MM.1S (cell line): ENCODE data around the gene NFAT5.
A peak's percentile ranks its signal among the peaks of the same experiment; 100 is the strongest.

ENCODE experiments used
- DNase-seq: peaks from one replicate; pipeline ENCODE4 v3.0.0-alpha.2; 2015
- H2AFZ ChIP-seq: fragments of 300-600 bp; sonication (generic); 2 replicates; pipeline ENCODE4 v1.6.0; 2016; ENCODE audit warnings: antibody characterized with exemption, low read length
- H3F3A ChIP-seq: fragments of 300-600 bp; sonication (generic); 2 replicates; pipeline ENCODE4 v1.6.1; 2016; ENCODE audit warnings: mild to moderate bottlenecking, antibody characterized with exemption, low read length, moderate library complexity, mixed read lengths; ENCODE audit not compliant: insufficient read depth
- H3K27ac ChIP-seq: fragments of 300-600 bp; sonication (generic); 2 replicates; pipeline ENCODE4 v1.5.1; 2016; ENCODE audit warnings: mild to moderate bottlenecking, low read length
- H3K27me3 ChIP-seq: fragments of 300-600 bp; sonication (generic); replicated peaks from 2 replicates; pipeline ENCODE4 v1.6.0; 2016; ENCODE audit warnings: low read length; ENCODE audit not compliant: insufficient read depth
- H3K36me3 ChIP-seq: fragments of 300-600 bp; sonication (generic); replicated peaks from 2 replicates; pipeline ENCODE4 v1.6.1; 2016; ENCODE audit warnings: mild to moderate bottlenecking, low read length, mixed read lengths; ENCODE audit not compliant: insufficient read depth
- H3K4me1 ChIP-seq: fragments of 300-600 bp; sonication (generic); 2 replicates; pipeline ENCODE4 v1.6.1; 2016; ENCODE audit warnings: low read length, mixed read lengths
- H3K4me2 ChIP-seq: fragments of 300-600 bp; sonication (generic); 2 replicates; pipeline ENCODE4 v1.6.0; 2016; ENCODE audit warnings: low read depth, low read length
- H3K4me3 ChIP-seq: fragments of 300-600 bp; sonication (generic); 2 replicates; pipeline ENCODE4 v1.5.1; 2016; ENCODE audit warnings: low read length, mixed read lengths
- H3K79me2 ChIP-seq: fragments of 300-600 bp; sonication (generic); 2 replicates; pipeline ENCODE4 v1.6.1; 2016; ENCODE audit warnings: mixed run types, low read length, mixed read lengths
- H3K9ac ChIP-seq: fragments of 300-600 bp; sonication (generic); 2 replicates; pipeline ENCODE4 v1.6.1; 2016; ENCODE audit warnings: low read length, mixed read lengths
- H3K9me2 ChIP-seq: fragments of 300-600 bp; sonication (generic); replicated peaks from 2 replicates; pipeline ENCODE4 v1.6.1; 2016; ENCODE audit warnings: mild to moderate bottlenecking, low read length, mixed read lengths; ENCODE audit not compliant: insufficient read depth
- H3K9me3 ChIP-seq: fragments of 300-600 bp; sonication (generic); replicated peaks from 2 replicates; pipeline ENCODE4 v1.6.1; 2016; ENCODE audit warnings: mild to moderate bottlenecking, low read length, mixed read lengths; ENCODE audit not compliant: insufficient read depth
- H4K20me1 ChIP-seq: fragments of 300-600 bp; sonication (generic); 2 replicates; pipeline ENCODE4 v1.6.1; 2016; ENCODE audit warnings: mild to moderate bottlenecking, low read length, moderate library complexity, mixed read lengths; ENCODE audit not compliant: insufficient read depth
- CTCF ChIP-seq: fragments of 300-600 bp; sonication (generic); IDR thresholded peaks from 2 replicates; pipeline ENCODE4 v1.5.1; 2016; ENCODE audit warnings: antibody characterized with exemption, low read length, mixed read lengths
- EZH2 ChIP-seq: fragments of 300-600 bp; sonication (generic); optimal IDR thresholded peaks from 2 replicates; pipeline ENCODE3; 2017; ENCODE audit warnings: low read depth, mild to moderate bottlenecking, antibody characterized with exemption, low read length, mixed read lengths
- EZH2phosphoT487 ChIP-seq: fragments of 300-600 bp; sonication (generic); IDR thresholded peaks from 2 replicates; pipeline ENCODE4 v1.6.1; 2018; ENCODE audit warnings: antibody characterized with exemption, low read length

The NFAT5 gene

GRCh38 chr16:69680358-69680757 lies 114.6 kb downstream of the NFAT5 start:
- no peak for DNase-seq
- Histone ChIP-seq H3K27me3 (no peaks in the 10 kb centered on the region), H3K36me3 (no peaks in the 10 kb centered on the region), H2AFZ (no peak overlapping the region), H3K27ac (no peak overlapping the region), H3K4me2 (no peak overlapping the region), H3K79me2 (no peaks in the 10 kb centered on the region), H3K9me3 (no peaks in the 10 kb centered on the region), H3F3A (no peaks in the 10 kb centered on the region), H3K4me1 (no peaks in the 10 kb centered on the region), H3K9ac (no peak overlapping the region), H3K9me2 (no peaks in the 10 kb centered on the region), H3K4me3 (no peak overlapping the region), H4K20me1 (no peaks in the 10 kb centered on the region)
- TF ChIP-seq EZH2 (no peak), EZH2phosphoT487 (no peak), CTCF (no peak)

GRCh38 chr16:69688589-69688988 lies 122.8 kb downstream of the NFAT5 start:
- no peaks in the 10 kb centered on the region for H3K36me3 ChIP-seq

GRCh38 chr16:69691980-69692911 lies 126.5 kb downstream of the NFAT5 start:
- peaks cover 30% of the 10 kb centered on the region for H3F3A ChIP-seq
- H3K36me3 ChIP-seq, result no peaks in the 10 kb centered on the region

More at GRCh38 chr16:69688589-69688988, 122.8 kb downstream of the NFAT5 start:
- H3F3A ChIP-seq, result peaks cover 27% of the 10 kb centered on the region
- H3K9ac ChIP-seq, result no peak overlapping the region
- H3K27ac ChIP-seq, result no peak overlapping the region
- peaks cover 35% of the 10 kb centered on the region for H3K4me1 ChIP-seq
- no peak for DNase-seq
- no peak for TF ChIP-seq EZH2
- no peak for TF ChIP-seq CTCF
- no peak for TF ChIP-seq EZH2phosphoT487
- no peaks in the 10 kb centered on the region for H3K79me2 ChIP-seq
- H4K20me1 ChIP-seq, result no peaks in the 10 kb centered on the region
- H3K4me2 ChIP-seq, result no peak overlapping the region
- H2AFZ ChIP-seq, result no peak overlapping the region
- no peaks in the 10 kb centered on the region for H3K27me3 ChIP-seq
- no peak overlapping the region for H3K4me3 ChIP-seq
- H3K9me2 ChIP-seq, result no peaks in the 10 kb centered on the region
- no peaks in the 10 kb centered on the region for H3K9me3 ChIP-seq

More at GRCh38 chr16:69691980-69692911, 126.5 kb downstream of the NFAT5 start:
- Histone ChIP-seq H2AFZ (0 out of 2 replicates have a peak overlapping the region, but pooled peaks have one; percentile 18), H3K9me3 (no peaks in the 10 kb centered on the region), H3K4me1 (peaks cover 35% of the 10 kb centered on the region), H3K4me3 (peak overlapping the region; percentile 41), H4K20me1 (no peaks in the 10 kb centered on the region), H3K9ac (peak overlapping the region; percentile 51), H3K9me2 (no peaks in the 10 kb centered on the region), H3K27me3 (no peaks in the 10 kb centered on the region), H3K79me2 (no peaks in the 10 kb centered on the region), H3K4me2 (peak overlapping the region; percentile 76), H3K27ac (peak overlapping the region; percentile 91)
- TF ChIP-seq EZH2 (no peak), EZH2phosphoT487 (no peak), CTCF (no peak)
- DNase-seq, result peak; percentile 77
